Neural progenitor cell (in vitro differentiated cells): ENCODE measurements around the gene MAST1.
"Not testable (repeated sequence)": the region's sequence is repeated elsewhere in the genome, so short reads cannot be mapped to it uniquely, and the experiment has no call there.

Experiments used
- CTCF ChIP-seq: fragments of 200-600 bp; sonication (generic); IDR thresholded peaks from 2 replicates; pipeline ENCODE4 v1.5.1; 2017; ENCODE audit warnings: antibody characterized with exemption, mild to moderate bottlenecking
- EZH2 ChIP-seq: fragments of 200-600 bp; sonication (generic); IDR thresholded peaks from 2 replicates; pipeline ENCODE4 v1.6.1; 2017; ENCODE audit warnings: antibody characterized with exemption, mild to moderate bottlenecking, moderate library complexity
- EZH2phosphoT487 ChIP-seq: fragments of 200-600 bp; sonication (generic); IDR thresholded peaks from 2 replicates; pipeline ENCODE4 v1.6.1; 2017; ENCODE audit warnings: antibody characterized with exemption

DNA sequence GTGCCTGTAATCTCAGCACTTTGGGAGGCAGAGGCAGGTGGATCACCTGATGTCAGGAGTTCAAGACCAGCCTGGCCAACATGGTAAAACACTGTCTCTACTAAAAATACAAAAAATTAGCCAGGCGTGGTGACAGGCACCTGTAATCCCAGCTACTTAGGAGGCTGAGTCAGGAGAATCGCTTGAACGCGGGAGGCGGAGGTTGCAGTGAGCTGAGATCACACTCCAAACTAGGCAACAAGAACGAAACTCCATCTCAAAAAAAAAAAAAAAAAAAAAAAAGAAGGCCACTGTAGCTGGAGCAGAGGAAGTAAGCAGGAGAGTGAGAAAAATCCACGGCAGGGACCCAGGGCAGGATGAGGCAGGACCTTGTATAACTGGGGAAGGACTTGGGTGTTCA is 8.3 kb downstream of the MAST1 start:
- TF ChIP-seq EZH2, CTCF, EZH2phosphoT487: not testable (repeated sequence)
